ENCODE data around the gene NUDT21.

- TF ChIP-seq POLR2A (IDR thresholded peaks at IDR 0.05) (no peak), POLR2AphosphoS5 (IDR thresholded peaks at IDR 0.05) (no peak), CTCF (IDR thresholded peaks at IDR 0.05) (no peak), EP300 (IDR thresholded peaks at IDR 0.05) (no peak)
These were observed 42.7 kb upstream of the NUDT21 start for GRCh38 chr16:56493815-56494214.
